Lower leg skin (tissue), 3 donors: ENCODE results near the gene MUC4.

Experiments
- POLR2A ChIP-seq, 2 donors: fragments of 450-650 bp; IDR thresholded peaks; one replicate each; pipeline ENCODE4 v1.6.1; 2016 to 2017; ENCODE audit warnings: antibody characterized with exemption in 2 of 2, mild to moderate bottlenecking in 1 of 2, moderate library complexity in 1 of 2
- TF ChIP-seq, protein P1 (sequence below), 3 donors: fragments of 450-650 bp; IDR thresholded peaks; one replicate each; pipeline ENCODE4 v1.5.1; 2016; ENCODE audit warnings: antibody characterized with exemption in 3 of 3, mild to moderate bottlenecking in 3 of 3, moderate library complexity in 2 of 3

DNA sequence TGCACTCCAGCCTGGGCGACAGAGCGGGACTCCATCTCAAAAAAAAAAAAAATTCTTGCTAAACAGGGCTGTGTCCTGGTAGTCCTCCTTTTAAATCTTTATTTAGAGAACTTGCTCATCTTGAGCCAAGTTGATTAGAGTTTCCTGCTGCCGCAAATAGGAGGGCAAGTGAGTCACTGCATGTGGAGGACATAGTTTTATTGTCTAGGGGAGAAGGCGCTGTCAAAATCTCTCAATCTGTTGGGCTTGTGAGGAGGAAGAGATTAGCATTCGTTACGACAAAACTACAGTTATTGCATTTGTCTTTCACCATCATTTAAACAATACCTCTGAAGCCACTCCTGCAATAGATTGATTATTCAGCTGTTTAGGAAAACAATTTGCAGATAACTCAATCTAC is 11.5 kb downstream of the MUC4 start:
- TF ChIP-seq, protein P1, sequence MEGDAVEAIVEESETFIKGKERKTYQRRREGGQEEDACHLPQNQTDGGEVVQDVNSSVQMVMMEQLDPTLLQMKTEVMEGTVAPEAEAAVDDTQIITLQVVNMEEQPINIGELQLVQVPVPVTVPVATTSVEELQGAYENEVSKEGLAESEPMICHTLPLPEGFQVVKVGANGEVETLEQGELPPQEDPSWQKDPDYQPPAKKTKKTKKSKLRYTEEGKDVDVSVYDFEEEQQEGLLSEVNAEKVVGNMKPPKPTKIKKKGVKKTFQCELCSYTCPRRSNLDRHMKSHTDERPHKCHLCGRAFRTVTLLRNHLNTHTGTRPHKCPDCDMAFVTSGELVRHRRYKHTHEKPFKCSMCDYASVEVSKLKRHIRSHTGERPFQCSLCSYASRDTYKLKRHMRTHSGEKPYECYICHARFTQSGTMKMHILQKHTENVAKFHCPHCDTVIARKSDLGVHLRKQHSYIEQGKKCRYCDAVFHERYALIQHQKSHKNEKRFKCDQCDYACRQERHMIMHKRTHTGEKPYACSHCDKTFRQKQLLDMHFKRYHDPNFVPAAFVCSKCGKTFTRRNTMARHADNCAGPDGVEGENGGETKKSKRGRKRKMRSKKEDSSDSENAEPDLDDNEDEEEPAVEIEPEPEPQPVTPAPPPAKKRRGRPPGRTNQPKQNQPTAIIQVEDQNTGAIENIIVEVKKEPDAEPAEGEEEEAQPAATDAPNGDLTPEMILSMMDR (IDR thresholded peaks at IDR 0.05) = no peak
- no peak for TF ChIP-seq POLR2A (IDR thresholded peaks at IDR 0.05)
